HG03565 (cell line): ENCODE measurements around the gene FTL.
A peak's percentile ranks its signal among the peaks of the same experiment; 100 is the strongest.

Source experiments
- ATAC-seq: cut with Tn5 transposase; IDR thresholded peaks from one replicate; pipeline ENCODE4 v1.9.1; 2021; ENCODE audit warnings: mild to moderate bottlenecking, moderate library complexity; ENCODE audit not compliant: unreplicated experiment

Gene FTL

GRCh38 chr19:48945415-48945814 lies 19.7 kb upstream of the FTL start:
- no peak for ATAC-seq

GRCh38 chr19:48945817-48946216 lies 19.3 kb upstream of the FTL start:
- no peak for ATAC-seq

GRCh38 chr19:48946463-48947257 lies 18.4 kb upstream of the FTL start:
- ATAC-seq, result no peak

GRCh38 chr19:48947258-48947542 lies 17.9 kb upstream of the FTL start:
- no peak for ATAC-seq

- no peak for ATAC-seq
Observed at GRCh38 chr19:48950159-48950558, 14.9 kb upstream of the FTL start.

- ATAC-seq, result no peak
Observed at GRCh38 chr19:48950830-48951519, 14.1 kb upstream of the FTL start.

GRCh38 chr19:48953141-48953540 lies 12.0 kb upstream of the FTL start:
- ATAC-seq, result no peak

GRCh38 chr19:48953990-48954594 lies 11.0 kb upstream of the FTL start:
- ATAC-seq, result no peak

- ATAC-seq, result peak; percentile 76
Observed at GRCh38 chr19:48954595-48955307, 10.4 kb upstream of the FTL start, which contains the start of gene BAX. TSS of gene BAX (plus strand) at chr19:48954875. CDS start at chr19:48954929, 54 bp downstream.

GRCh38 chr19:48955308-48955958 lies 9.7 kb upstream of the FTL start:
- no peak for ATAC-seq

- ATAC-seq, result no peak
Observed at GRCh38 chr19:48958006-48958405, 7.1 kb upstream of the FTL start.

GRCh38 chr19:48959341-48960239 lies 5.5 kb upstream of the FTL start:
- ATAC-seq, result no peak

- no peak for ATAC-seq
Observed at GRCh38 chr19:48961051-48961649, 4.0 kb upstream of the FTL start.

GRCh38 chr19:48961673-48962028 lies 3.5 kb upstream of the FTL start:
- no peak for ATAC-seq

GRCh38 chr19:48962029-48962848 lies 2.9 kb upstream of the FTL start:
- ATAC-seq, result no peak

- no peak for ATAC-seq
Observed at GRCh38 chr19:48962849-48963165, 2.3 kb upstream of the FTL start.

GRCh38 chr19:48963371-48964204 lies 1.5 kb upstream of the FTL start:
- peak; percentile 23 for ATAC-seq
